HCT116 (cell line): ENCODE measurements around the gene DEFB128.

Source experiments
- CBX3 ChIP-seq: IDR thresholded peaks from 2 replicates; pipeline ENCODE4 v1.6.1; 2012; ENCODE audit warnings: low read depth
- CTCF ChIP-seq, 3 experiments: fragments of 200-600 bp in 1 of 3; sonication (generic) in 1 of 3; IDR thresholded peaks in 2 of 3; conservative IDR thresholded peaks in 1 of 3; 2 replicates each; pipeline ENCODE4 v1.5.1; 2012 to 2017; ENCODE audit warnings: low read depth in 2 of 3, low read length in 2 of 3, antibody characterized with exemption in 1 of 3, borderline replicate concordance in 1 of 3, control low read depth in 1 of 3, mild to moderate bottlenecking in 1 of 3, mixed read lengths in 1 of 3, mixed run types in 1 of 3, moderate library complexity in 1 of 3; ENCODE audit not compliant: insufficient read depth in 1 of 3
- EZH2 ChIP-seq: fragments of 200-600 bp; sonication (generic); IDR thresholded peaks from 2 replicates; pipeline ENCODE4 v1.6.1; 2017; ENCODE audit warnings: antibody characterized with exemption, mixed run types
- FOSL1 ChIP-seq: IDR thresholded peaks from 2 replicates; pipeline ENCODE4 v1.6.1; 2012; ENCODE audit warnings: low read depth
- POLR2A ChIP-seq: IDR thresholded peaks from 2 replicates; pipeline ENCODE4 v1.7.0; 2011; ENCODE audit warnings: borderline replicate concordance; ENCODE audit not compliant: insufficient read depth, insufficient read length; ENCODE audit errors: extremely low read depth
- POLR2AphosphoS5 ChIP-seq: IDR thresholded peaks from 2 replicates; pipeline ENCODE4 v1.6.1; 2011; ENCODE audit warnings: mild to moderate bottlenecking, low read depth, low read length, moderate library complexity
- REST ChIP-seq: IDR thresholded peaks from 2 replicates; pipeline ENCODE4 v1.6.1; 2012; ENCODE audit warnings: low read depth
- SIN3A ChIP-seq: IDR thresholded peaks from 2 replicates; pipeline ENCODE4 v1.6.1; 2012; ENCODE audit warnings: low read depth
- SP1 ChIP-seq: IDR thresholded peaks from 2 replicates; pipeline ENCODE4 v1.6.1; 2012; ENCODE audit warnings: low read depth
- TCF7L2 ChIP-seq: IDR thresholded peaks from 2 replicates; pipeline ENCODE4 v1.7.0; 2011; ENCODE audit warnings: borderline replicate concordance, inconsistent platforms; ENCODE audit not compliant: insufficient read depth, insufficient read length; ENCODE audit errors: extremely low read depth
- ZFX ChIP-seq: fragments of 450-650 bp; IDR thresholded peaks from 2 replicates; pipeline ENCODE4 v1.6.1; 2017
- ZNF274 ChIP-seq: fragments of 200-500 bp; sonication (Bioruptor generic); IDR thresholded peaks from 2 replicates; pipeline ENCODE4 v1.6.1; 2014; ENCODE audit warnings: mild to moderate bottlenecking, low read depth, low read length, inconsistent platforms
- TF ChIP-seq, protein P1 (sequence below): IDR thresholded peaks from 2 replicates; pipeline ENCODE4 v1.6.1; 2012
- TF ChIP-seq, protein P2 (sequence below): IDR thresholded peaks from 2 replicates; pipeline ENCODE4 v1.6.1; 2012

DNA sequence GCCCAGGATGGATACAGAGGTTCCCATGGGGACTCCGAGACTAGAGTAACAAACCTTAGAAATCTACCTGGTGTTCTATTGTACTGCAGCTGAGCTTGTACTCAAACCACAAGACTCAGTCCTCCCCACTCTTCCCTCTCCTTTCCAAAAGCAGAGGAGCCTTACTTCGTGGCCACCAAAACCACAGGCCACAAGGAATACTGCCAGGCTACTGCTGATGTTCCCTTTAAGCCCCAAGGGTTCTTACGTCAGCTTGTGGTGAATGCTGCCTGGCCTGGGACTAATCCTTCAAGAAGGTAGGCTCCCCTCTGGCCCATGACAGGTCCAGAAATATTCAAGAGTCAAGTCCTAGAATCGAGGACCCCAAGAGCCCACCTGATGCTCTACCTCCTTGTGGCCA, 10.5 kb upstream of the DEFB128 start:
- no peak for TF ChIP-seq FOSL1
- TF ChIP-seq, protein P1, sequence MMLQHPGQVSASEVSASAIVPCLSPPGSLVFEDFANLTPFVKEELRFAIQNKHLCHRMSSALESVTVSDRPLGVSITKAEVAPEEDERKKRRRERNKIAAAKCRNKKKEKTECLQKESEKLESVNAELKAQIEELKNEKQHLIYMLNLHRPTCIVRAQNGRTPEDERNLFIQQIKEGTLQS: no peak
- TF ChIP-seq REST: no peak
- TF ChIP-seq SIN3A: no peak
- no peak for TF ChIP-seq CTCF (IDR thresholded peaks at IDR 0.05 in 2 of 3, conservative IDR thresholded peaks at IDR 0.05 in 1 of 3; ENCODE audit: borderline replicate concordance in 1 of 3, insufficient read depth in 1 of 3, low read depth in 2 of 3, low read length in 2 of 3)
- TF ChIP-seq ZNF274: no peak
- no peak for TF ChIP-seq TCF7L2
- TF ChIP-seq CBX3: no peak
- no peak for TF ChIP-seq POLR2A
- TF ChIP-seq, protein P2, sequence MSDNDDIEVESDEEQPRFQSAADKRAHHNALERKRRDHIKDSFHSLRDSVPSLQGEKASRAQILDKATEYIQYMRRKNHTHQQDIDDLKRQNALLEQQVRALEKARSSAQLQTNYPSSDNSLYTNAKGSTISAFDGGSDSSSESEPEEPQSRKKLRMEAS: no peak
- TF ChIP-seq ZFX: no peak
- TF ChIP-seq POLR2AphosphoS5: no peak
- TF ChIP-seq EZH2: no peak
- TF ChIP-seq SP1: no peak
